GM18505 (cell line): ENCODE measurements around the gene GAS7.

Experiments
- ATAC-seq: cut with Tn5 transposase; IDR thresholded peaks from one replicate; pipeline ENCODE4 v1.9.1; 2021; ENCODE audit not compliant: unreplicated experiment
- POLR2A ChIP-seq: IDR thresholded peaks from 4 replicates; pipeline ENCODE4 v1.6.1; 2011; ENCODE audit warnings: borderline replicate concordance; ENCODE audit not compliant: insufficient read depth, insufficient read length; ENCODE audit errors: extremely low read depth

GAS7 gene

GRCh38 chr17:10196384-10196895, 2.0 kb downstream of the GAS7 start:
- no peak for TF ChIP-seq POLR2A
- no peak for ATAC-seq

- TF ChIP-seq POLR2A = no peak
- ATAC-seq = no peak
Observed at GRCh38 chr17:10195090-10195805, 3.2 kb downstream of the GAS7 start.

DNA sequence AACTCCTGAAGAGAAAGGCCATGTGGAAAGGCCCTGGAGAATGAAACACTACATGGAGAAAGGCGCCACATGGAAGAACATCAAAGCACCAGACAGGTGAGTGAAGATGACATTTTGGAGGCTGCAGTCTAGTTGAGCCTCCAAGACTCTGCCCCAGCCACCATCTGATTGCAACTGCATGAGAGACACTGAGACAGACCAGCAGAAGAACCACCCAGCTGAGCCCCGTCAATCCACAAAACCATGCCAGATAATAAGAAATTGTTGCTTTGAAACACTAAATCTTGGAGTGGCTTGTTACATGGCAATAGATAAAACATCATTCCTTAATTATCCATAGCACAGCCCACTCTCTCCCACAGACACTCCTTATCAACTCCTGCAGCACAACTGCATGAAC, 4.8 kb downstream of the GAS7 start:
- no peak for TF ChIP-seq POLR2A
- no peak for ATAC-seq

- no peak for ATAC-seq
- no peak for TF ChIP-seq POLR2A
Observed at GRCh38 chr17:10192972-10193371, 5.4 kb downstream of the GAS7 start.

DNA sequence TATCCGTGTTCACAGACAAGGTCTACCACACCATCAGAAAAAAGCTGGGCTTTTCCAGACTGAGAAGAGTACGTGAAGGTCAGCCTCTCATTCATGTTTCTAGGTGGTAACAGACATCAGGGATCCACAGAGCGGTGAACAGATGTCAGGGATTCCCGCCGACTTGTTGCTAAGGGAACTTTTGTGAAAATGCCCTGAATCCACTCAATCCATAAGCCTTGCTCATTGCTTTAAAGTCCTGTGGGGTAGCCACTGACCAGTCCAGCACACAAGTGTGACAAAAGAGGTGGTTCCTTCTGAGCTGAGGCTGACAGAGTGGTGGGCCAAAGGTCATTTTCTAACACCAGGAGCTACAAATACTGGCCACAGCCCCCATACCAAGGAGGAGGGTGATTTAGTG, 5.9 kb downstream of the GAS7 start:
- ATAC-seq = no peak
- TF ChIP-seq POLR2A = no peak

GRCh38 chr17:10187456-10187855, 10.9 kb downstream of the GAS7 start:
- ATAC-seq = no peak
- TF ChIP-seq POLR2A = no peak

- TF ChIP-seq POLR2A = no peak
- ATAC-seq = no peak
Observed at GRCh38 chr17:10186771-10187410, 11.5 kb downstream of the GAS7 start.

DNA sequence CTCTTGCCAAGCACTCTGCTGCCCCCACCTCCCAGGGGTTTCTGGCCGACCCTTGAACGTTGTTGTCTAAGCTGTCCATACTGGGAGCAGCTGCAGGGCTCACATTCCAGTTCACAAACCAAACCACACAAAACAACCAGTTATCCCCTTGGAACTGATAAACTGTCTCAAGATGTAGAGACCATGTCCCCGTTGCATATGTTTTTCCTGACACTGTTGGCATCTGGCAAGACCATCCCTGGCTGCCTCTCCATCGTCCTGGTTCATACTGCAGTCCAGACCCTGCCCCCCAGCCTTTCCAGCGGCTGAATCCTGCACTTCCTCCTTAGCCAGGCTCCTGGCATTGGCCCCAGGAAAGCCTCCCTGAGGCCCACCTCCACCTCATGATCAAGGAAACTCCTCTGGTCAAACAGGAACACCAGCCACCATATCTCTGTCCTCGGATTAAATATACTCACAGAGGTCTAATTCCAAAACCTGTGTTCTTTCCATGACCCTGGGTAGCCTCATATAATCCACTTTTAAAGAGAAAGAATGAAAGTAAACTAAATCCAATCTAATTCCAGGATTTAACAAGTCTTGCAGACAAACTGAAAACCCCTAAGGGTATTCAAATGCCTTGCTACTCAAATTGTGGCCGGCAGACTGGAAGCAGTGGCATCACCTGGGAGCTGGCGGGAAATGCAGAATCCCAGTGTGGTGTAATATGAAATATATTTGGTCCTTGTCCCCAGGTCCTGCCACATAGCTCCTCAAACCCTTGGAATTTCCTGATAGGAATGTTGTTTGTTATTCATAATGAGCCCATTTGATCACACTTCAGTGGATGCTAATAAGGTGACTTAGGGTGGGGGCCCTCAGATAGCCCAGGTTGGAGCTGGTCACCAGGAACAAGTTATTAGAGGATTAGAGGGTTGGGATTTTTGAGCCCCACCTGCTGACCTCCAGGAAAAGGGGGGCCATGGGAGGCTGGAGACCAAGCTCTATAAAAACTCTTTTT, 14.2 kb downstream of the GAS7 start:
- no peak for TF ChIP-seq POLR2A
- no peak for ATAC-seq

GRCh38 chr17:10182785-10183184, 15.6 kb downstream of the GAS7 start:
- no peak for ATAC-seq
- TF ChIP-seq POLR2A = no peak

GRCh38 chr17:10178506-10178991, 19.9 kb downstream of the GAS7 start:
- TF ChIP-seq POLR2A = no peak
- no peak for ATAC-seq

GRCh38 chr17:10177913-10178505, 20.4 kb downstream of the GAS7 start:
- no peak for TF ChIP-seq POLR2A
- no peak for ATAC-seq

- TF ChIP-seq POLR2A = no peak
- no peak for ATAC-seq
Observed at GRCh38 chr17:10177131-10177912, 21.1 kb downstream of the GAS7 start.
